Body of pancreas (tissue), 4 donors: ENCODE measurements around the gene LAPTM4A. TPM values are rescaled to one million over a fixed set of nuclear protein-coding genes. Genes with fewer than 3 reads are reported as not detected.

ENCODE experiments used
- ATAC-seq: fragments of 150-250 bp; one replicate; pipeline ENCODE4 v1.9.1; 2016
- DNase-seq, 4 donors: peaks; one replicate each; pipeline ENCODE4 v3.0.0-alpha.2; 2019
- H3K27ac ChIP-seq, 4 donors: fragments of 200-600 bp; sonication (generic); 1 replicate in 3 of 4; 2 replicates in 1 of 4; pipeline versions ENCODE4 v1.5.1 to v1.6.1; 2016 to 2019; ENCODE audit warnings: mild to moderate bottlenecking in 1 of 4, mixed read lengths in 1 of 4, moderate library complexity in 1 of 4
- H3K27me3 ChIP-seq, 2 donors: fragments of 200-600 bp; sonication (generic); one replicate each; pipeline ENCODE4 v1.6.0; 2016; ENCODE audit warnings: mild to moderate bottlenecking in 1 of 2
- H3K36me3 ChIP-seq, 2 donors: fragments of 200-600 bp; sonication (generic); replicated peaks in 1 of 2; 2 replicates each; pipeline ENCODE4 v1.5.1; 2016; ENCODE audit warnings: low read depth in 2 of 2; ENCODE audit not compliant: insufficient read depth in 1 of 2
- H3K4me1 ChIP-seq: fragments of 200-600 bp; sonication (generic); one replicate; pipeline ENCODE4 v1.6.0; 2016
- H3K4me3 ChIP-seq, 2 donors: fragments of 200-600 bp; sonication (generic); 1 replicate in 1 of 2; 2 replicates in 1 of 2; pipeline ENCODE4 v1.5.1; 2016 to 2019
- H3K9me3 ChIP-seq, 3 donors: fragments of 200-600 bp; sonication (generic); 1 replicate in 2 of 3; 2 replicates in 1 of 3; pipeline ENCODE4 v1.5.1; 2016
- POLR2A ChIP-seq, 3 donors: fragments of 450-650 bp; IDR thresholded peaks; one replicate each; pipeline ENCODE4 v1.6.1; 2016; ENCODE audit warnings: antibody characterized with exemption in 3 of 3, mild to moderate bottlenecking in 2 of 3
- whole genome bisulfite sequencing, 2 donors: methylation state at CpG; one replicate each; pipeline ENCODE4 v1.1.5; 2017; 5-methylcytosine and 5-hydroxymethylcytosine counted together
- intact Hi-C: fragments of 100-400 bp; cut with DNase I; formaldehyde crosslinking; loops from one replicate; pipeline ENCODE4 v1.15.1; 2023
- total RNA-seq, 2 donors: library from RNA; depleted of rRNA; stranded (reverse); fragments of >200 nt; gene quantifications; one replicate each; pipeline ENCODE4 v1.1.0, GENCODE V29; 2016
- TF ChIP-seq, protein P1 (sequence below), 7 experiments: fragments of 450-650 bp in 4 of 7; fragments of 200-600 bp in 3 of 7; sonication (generic) in 3 of 7; IDR thresholded peaks; one replicate each; pipeline ENCODE4 v1.5.1; 2016 to 2019; ENCODE audit warnings: antibody characterized with exemption in 7 of 7

Gene LAPTM4A
- 100 to 1,000 TPM in 1 of 2 donors, 10 to 100 TPM in 1; 39.9 to 100 TPM for total RNA-seq

DNA sequence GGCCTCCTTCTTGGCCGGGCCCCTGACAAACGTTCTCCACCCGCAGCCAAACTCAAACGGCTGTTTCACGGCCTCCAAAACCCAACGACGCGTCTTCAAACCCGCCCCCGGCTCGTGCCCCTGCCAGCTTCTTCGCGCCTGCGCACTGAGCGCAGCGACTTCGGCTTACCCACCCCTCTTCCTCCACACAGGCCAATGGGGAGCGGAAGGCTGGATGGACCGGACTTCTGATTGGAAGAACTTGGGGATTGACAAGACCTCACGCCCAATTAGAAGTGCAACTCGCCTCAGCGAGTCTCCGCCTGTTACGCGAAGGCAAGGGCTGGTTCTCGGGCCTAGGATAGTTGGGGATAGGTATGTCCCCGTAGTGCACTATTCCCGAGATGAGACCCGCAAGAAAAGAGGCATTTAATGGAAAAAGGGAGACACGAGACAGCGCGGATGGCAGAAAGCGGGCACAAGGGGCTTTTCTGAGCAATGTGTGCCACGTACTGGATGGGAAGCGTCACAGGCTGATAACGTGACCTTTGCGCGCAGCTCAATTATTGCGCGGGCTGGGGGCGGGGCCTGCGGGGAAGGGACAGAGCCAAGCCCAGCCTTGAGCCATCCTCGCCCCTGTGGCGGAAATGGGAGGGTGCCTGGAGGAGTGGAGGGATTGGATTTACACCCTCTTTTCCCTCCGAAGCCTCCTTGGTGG, at the start of gene LAPTM4A:
TSS of gene LAPTM4A (minus strand) at position 97 of the 697 bp plus-strand sequence. CDS start 108 bp downstream, outside the sequence.
- H3K27me3 ChIP-seq: no peaks in the 10 kb centered on the region
- peak within 1 kb of the TSS; percentile 43 to 44 for H3K4me3 ChIP-seq
- H3K4me1 ChIP-seq: peaks cover 31% of the 10 kb centered on the region
- no peaks in the 10 kb centered on the region for H3K9me3 ChIP-seq
- no peaks in the 10 kb centered on the region for H3K36me3 ChIP-seq
- 0 to 1% methylated on average over 27 to 45 of the region's 45 CpGs for WGBS, 2 donors
- intact Hi-C loops: no loop called here
- DNase-seq: peak; percentile 98 to 99 (median 98)
- ATAC-seq: peak; percentile 95
- H3K27ac ChIP-seq: peak within 1 kb of the TSS; percentile 91 to 98 (median 94)
- TF ChIP-seq, protein P1, sequence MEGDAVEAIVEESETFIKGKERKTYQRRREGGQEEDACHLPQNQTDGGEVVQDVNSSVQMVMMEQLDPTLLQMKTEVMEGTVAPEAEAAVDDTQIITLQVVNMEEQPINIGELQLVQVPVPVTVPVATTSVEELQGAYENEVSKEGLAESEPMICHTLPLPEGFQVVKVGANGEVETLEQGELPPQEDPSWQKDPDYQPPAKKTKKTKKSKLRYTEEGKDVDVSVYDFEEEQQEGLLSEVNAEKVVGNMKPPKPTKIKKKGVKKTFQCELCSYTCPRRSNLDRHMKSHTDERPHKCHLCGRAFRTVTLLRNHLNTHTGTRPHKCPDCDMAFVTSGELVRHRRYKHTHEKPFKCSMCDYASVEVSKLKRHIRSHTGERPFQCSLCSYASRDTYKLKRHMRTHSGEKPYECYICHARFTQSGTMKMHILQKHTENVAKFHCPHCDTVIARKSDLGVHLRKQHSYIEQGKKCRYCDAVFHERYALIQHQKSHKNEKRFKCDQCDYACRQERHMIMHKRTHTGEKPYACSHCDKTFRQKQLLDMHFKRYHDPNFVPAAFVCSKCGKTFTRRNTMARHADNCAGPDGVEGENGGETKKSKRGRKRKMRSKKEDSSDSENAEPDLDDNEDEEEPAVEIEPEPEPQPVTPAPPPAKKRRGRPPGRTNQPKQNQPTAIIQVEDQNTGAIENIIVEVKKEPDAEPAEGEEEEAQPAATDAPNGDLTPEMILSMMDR (IDR thresholded peaks at IDR 0.05): peak in 5 of 7 experiments; percentile 11 to 53 (median 47)
- peak; percentile 65 to 91 (median 90) for TF ChIP-seq POLR2A (IDR thresholded peaks at IDR 0.05)

DNA sequence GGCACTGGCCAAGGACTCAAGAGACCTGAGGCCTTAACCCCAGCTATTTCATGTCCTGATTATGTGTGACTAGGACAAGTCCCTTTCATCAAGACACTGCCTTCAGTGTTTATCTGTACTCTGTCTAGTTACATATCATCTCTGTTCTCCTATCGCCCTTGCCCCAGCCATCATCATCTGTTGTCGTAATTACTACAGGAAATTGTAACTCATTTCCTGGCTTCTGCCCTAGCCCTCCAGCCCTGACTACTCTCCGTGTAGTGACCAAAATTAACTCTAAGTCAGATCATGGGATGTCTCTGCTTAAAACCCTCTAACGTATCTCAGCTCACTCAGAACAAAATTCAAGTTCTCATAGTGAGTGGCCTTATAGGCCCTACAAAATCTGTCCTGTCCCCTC, 49.3 kb upstream of the LAPTM4A start:
- WGBS, 2 donors: 67 to 70% methylated on average over 4 of the region's 4 CpGs
- intact Hi-C loops: no loop called here

DNA sequence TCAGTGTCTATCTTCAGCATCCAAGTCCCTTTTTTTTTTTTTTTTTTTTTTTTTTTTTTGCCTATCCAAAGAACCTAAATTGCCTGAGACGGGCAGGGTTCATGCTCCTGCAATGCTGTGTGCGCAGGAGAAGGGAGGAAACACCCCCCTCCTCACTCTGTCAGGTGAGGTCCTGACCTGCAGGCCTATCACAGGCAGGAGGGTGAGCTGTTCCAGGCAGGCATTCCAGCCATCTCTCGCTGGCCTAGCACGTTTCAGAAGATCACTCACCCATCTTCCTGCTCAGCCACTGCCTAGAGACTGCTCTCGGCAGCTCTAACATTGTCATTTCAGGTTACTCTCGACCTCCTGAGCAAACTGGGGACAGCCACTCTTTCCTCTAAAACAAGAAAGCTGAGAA, 48.4 kb upstream of the LAPTM4A start:
- TF ChIP-seq POLR2A (IDR thresholded peaks at IDR 0.05): no peak
- TF ChIP-seq, protein P1 (IDR thresholded peaks at IDR 0.05): no peak
- 79 to 84% methylated on average over 6 of the region's 6 CpGs for WGBS, 2 donors
- DNase-seq: no peak
- Histone ChIP-seq H3K36me3 (no peaks in the 10 kb centered on the region), H3K4me1 (no peaks in the 10 kb centered on the region), H3K27ac (no peak overlapping the region), H3K4me3 (no peak overlapping the region), H3K27me3 (no peaks in the 10 kb centered on the region), H3K9me3 (no peaks in the 10 kb centered on the region)
- no peak for ATAC-seq
- intact Hi-C loops: loop anchor here (5.0 kb wide), 1 partner anchor 87 kb away; the partner anchor contains the start of gene MATN3

More for the DNA sequence above, 49.3 kb upstream of the LAPTM4A start:
- H3K27me3 ChIP-seq: no peaks in the 10 kb centered on the region
- no peaks in the 10 kb centered on the region for H3K36me3 ChIP-seq
- H3K9me3 ChIP-seq: no peaks in the 10 kb centered on the region
- H3K27ac ChIP-seq: no peak overlapping the region
- no peaks in the 10 kb centered on the region for H3K4me1 ChIP-seq
- no peak for ATAC-seq
- no peak for DNase-seq
- H3K4me3 ChIP-seq: no peak overlapping the region
- TF ChIP-seq, protein P1 (IDR thresholded peaks at IDR 0.05): no peak
- no peak for TF ChIP-seq POLR2A (IDR thresholded peaks at IDR 0.05)

DNA sequence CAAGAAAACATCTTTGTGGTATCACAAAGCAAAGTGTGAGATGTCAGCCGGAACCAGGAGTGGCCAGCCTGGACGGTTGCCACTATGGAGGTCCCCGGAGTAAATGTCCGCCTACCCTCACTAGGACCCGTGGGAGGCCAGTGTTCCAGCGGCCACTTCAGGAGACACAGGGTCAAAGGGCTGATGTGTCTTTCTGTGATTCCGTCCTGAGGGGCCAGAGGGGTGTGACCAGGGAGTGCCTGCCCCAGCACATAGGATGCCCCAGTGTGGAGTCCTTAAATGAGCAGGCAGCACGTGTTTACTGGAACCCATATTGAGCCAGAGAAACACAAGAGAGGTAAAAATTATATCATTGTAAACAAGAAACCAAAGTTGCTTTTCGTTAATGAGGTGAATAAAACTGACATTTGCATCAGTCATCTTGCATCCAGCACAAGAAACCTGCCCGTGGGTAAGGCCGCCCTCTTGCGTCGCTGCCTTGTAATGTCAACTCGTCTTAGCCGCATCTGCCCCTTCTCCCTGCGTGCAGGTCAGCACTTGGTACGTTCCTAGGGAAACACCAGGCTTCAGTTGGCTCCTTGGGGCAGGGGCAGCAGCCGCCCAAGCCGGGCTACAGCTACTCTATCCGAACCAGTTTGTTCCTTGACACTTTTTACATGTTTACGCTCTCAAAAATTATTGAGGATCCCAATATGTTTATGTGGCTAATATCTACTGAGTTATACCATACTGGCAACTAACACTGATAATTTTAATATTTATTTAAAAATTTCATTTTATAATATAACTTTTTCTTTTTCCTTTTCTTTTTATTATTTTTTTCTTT, 46.7 kb upstream of the LAPTM4A start:
- Histone ChIP-seq H3K9me3 (no peaks in the 10 kb centered on the region), H3K4me1 (peaks cover 8% of the 10 kb centered on the region), H3K36me3 (no peaks in the 10 kb centered on the region), H3K27me3 (no peaks in the 10 kb centered on the region), H3K4me3 (no peak overlapping the region), H3K27ac (no peak overlapping the region)
- DNase-seq (peak; percentile 81 to 87 (median 84)), ATAC-seq (peak; percentile 92)
- TF ChIP-seq, protein P1 (IDR thresholded peaks at IDR 0.05): peak; percentile 62 to 95 (median 93)
- no peak for TF ChIP-seq POLR2A (IDR thresholded peaks at IDR 0.05)
- intact Hi-C loops: loop anchor here (5.0 kb wide), 1 partner anchor 86 kb away; the partner anchor contains the start of gene MATN3
- 13 to 17% methylated on average over 21 of the region's 21 CpGs for WGBS, 2 donors
